Measurements from ENCODE around the gene CTF1. TPM values are rescaled to one million over a fixed set of nuclear protein-coding genes. Genes with fewer than 3 reads are reported as not detected.

Gene CTF1
- total RNA-seq, 1 donor from 2014 or later = 5.1 TPM

DNA sequence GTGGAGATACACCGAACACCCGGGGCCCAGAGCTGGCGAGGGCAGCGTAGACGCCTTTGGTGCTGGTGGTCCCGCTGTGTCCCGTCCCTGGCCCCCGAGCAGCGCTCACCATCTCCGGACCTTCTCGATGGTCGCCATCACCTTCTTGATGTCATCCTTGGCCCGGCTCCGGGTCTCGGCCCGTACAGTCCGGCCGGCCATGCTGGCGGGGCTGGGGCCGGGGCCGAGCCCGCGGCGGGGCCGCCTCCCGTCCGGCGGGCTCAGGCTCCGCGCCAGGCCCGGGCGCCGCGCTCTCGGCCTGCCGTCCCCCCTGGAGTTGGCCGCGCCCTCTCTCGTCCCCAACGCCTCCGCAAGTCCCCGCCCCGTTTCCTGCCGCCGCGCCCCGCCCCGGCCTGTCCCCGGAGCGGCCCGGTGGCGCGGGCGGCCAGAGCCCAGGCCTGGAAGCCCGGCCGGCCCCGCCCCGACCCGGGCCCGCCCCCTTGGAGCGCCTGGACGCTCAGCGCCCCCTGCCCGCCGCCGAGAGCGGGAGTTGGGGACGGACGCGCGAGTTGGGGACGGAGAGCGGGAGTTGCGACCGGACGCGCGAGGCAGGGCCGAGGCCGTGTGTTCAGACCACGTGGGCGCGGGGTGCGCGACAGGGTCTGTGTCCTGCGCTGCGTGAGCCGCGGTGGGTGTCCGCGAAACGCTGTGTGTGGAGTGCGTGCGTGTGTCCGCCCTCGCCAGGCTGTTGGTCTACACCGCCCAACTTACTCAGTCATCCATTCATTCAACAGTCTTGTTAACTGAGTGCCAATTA, 2.5 kb upstream of the CTF1 start, which contains the start of gene BCL7C:
Gene BCL7C (minus strand): TSS at position 334 of the 796 bp plus-strand sequence. CDS start 133 bp downstream, at position 201.
- TF ChIP-seq, protein P1, sequence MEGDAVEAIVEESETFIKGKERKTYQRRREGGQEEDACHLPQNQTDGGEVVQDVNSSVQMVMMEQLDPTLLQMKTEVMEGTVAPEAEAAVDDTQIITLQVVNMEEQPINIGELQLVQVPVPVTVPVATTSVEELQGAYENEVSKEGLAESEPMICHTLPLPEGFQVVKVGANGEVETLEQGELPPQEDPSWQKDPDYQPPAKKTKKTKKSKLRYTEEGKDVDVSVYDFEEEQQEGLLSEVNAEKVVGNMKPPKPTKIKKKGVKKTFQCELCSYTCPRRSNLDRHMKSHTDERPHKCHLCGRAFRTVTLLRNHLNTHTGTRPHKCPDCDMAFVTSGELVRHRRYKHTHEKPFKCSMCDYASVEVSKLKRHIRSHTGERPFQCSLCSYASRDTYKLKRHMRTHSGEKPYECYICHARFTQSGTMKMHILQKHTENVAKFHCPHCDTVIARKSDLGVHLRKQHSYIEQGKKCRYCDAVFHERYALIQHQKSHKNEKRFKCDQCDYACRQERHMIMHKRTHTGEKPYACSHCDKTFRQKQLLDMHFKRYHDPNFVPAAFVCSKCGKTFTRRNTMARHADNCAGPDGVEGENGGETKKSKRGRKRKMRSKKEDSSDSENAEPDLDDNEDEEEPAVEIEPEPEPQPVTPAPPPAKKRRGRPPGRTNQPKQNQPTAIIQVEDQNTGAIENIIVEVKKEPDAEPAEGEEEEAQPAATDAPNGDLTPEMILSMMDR (IDR thresholded peaks at IDR 0.05; ENCODE audit: unreplicated experiment) = peak; percentile 45
- Mint-ChIP-seq H3K4me3 (ENCODE audit: low read depth) (peak within 1 kb of the TSS; percentile 78), H3K27ac (peak within 1 kb of the TSS; percentile 88), H3K27me3 (no peaks in the 10 kb centered on the region), H3K9me3 (ENCODE audit: low read depth) (no peaks in the 10 kb centered on the region), H3K4me1 (ENCODE audit: low read depth) (peaks cover 29% of the 10 kb centered on the region), H3K36me3 (ENCODE audit: insufficient read depth) (peaks cover 9% of the 10 kb centered on the region)
- DNase-seq (ENCODE audit: low spot score, unreplicated experiment) = peak; percentile 94

DNA sequence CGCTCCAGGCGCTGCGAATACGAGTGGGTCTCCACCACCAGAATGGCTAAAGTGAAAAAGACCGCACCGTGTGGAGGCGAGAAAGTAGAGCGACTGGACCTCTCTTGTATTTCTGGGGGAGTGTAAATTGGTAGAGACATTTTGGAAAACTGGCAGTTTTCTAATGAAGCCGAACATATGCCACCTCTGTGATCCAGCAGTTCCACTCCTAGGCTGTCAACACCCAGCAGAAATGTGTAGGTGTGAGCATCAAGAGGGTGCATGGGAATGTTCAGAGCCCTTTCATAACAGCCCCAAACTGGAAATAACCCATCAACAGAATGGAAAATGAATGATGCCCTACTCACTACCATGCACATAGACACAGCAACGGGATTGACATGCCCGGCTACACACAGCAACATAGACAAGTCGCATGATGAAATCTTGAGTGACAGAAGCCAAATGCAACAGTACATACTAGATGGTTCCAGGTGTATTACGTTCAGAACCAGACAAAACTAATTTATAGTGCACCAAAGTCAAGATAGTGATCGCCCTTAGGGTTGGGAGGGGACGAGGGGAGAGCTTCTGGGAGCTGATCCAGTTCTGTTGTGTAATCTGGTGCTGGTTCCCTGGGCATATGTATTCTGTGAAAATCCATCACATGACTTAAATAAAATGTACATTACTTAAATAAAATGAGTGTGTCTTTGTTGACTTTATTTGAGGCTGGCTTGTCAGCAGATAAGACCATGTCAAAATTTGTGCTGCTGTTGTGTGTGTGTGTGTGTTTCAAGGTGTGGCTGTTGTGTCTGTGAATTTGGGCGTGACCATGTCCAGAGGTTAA, 1.7 kb upstream of the CTF1 start:
- H3K27ac Mint-ChIP-seq = peak overlapping the region; percentile 88
- TF ChIP-seq, protein P1 (IDR thresholded peaks at IDR 0.05; ENCODE audit: unreplicated experiment) = no peak
- H3K4me1 Mint-ChIP-seq (ENCODE audit: low read depth) = peaks cover 29% of the 10 kb centered on the region
- H3K36me3 Mint-ChIP-seq (ENCODE audit: insufficient read depth) = peaks cover 7% of the 10 kb centered on the region
- H3K4me3 Mint-ChIP-seq (ENCODE audit: low read depth) = peak overlapping the region; percentile 72
- no peaks in the 10 kb centered on the region for H3K27me3 Mint-ChIP-seq
- DNase-seq (ENCODE audit: low spot score, unreplicated experiment) = no peak
- no peaks in the 10 kb centered on the region for H3K9me3 Mint-ChIP-seq (ENCODE audit: low read depth)

DNA sequence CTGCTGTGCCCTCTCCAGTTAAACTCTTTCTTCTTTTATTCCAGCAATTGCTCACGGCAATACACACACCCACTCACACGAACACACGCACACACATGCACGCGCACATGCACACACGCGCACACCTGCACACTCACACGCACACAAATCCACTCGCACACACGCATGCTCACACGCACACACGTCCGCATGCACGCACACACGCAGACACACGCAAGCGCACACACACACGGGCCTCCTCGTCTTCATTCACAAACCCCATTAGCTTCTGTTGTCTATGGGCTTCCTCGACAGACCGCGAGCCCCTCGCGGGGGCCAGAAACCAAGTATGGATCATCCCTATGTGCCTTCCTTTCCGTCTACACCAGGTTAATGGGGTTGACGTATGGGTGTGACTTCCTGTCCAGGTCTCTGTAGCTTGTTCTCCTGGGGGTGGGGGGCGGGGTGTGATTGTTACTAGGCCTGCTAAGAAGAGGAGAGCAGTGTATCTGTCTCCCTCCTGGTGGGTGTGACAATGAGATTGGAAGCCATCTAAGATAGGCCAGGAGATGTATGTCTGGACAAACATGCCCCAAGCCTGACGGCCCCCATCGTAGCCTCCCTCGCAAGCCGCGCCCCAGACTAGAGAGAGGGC, 670 bp upstream of the CTF1 start:
- Mint-ChIP-seq H3K4me3 (ENCODE audit: low read depth) (peak overlapping the region; percentile 86), H3K9me3 (ENCODE audit: low read depth) (no peaks in the 10 kb centered on the region), H3K4me1 (ENCODE audit: low read depth) (peaks cover 29% of the 10 kb centered on the region), H3K36me3 (ENCODE audit: insufficient read depth) (peaks cover 3% of the 10 kb centered on the region), H3K27me3 (no peaks in the 10 kb centered on the region), H3K27ac (peak overlapping the region; percentile 99)
- TF ChIP-seq, protein P1 (IDR thresholded peaks at IDR 0.05; ENCODE audit: unreplicated experiment) = no peak
- DNase-seq (ENCODE audit: low spot score, unreplicated experiment) = no peak

DNA sequence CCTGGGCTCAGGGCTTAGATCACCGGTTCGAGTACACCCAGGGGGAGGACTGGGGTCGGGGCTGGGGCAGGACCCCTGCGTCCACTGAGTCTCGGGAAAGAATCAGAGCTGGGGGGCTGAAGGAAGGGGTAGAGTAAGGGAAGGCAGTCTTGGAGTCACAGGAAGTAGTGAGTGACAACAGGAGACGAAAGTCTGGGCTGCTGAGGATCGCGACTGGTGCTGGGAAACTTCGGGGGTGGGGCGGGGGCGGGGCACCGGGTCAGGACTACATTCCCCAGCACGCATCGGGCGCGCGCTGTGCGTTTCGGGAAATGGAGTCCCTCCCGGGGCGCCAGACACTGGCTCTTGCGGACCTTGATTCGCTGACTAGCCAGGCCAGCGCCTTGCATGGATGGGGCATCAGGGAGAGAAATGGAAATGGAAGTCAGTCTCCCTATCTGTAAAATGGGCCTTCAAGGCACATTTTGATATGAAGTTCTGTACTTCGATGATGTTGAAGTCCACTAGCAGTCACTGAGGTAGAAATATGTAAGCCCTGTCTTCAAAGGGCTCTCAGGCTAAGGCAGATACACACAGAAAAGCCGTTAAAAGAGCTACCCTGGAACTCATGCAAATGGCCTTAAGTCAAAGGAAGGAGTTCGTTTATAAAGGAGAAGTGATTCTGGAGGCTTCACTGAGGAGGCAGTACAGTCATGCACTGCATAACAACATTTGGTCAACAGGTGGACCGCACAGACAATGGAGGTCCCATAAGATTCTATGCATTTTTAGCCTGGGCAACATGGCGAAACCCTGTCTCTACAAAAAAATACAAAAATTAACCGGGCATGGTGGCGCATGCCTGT, 697 bp downstream of the CTF1 start:
- no peaks in the 10 kb centered on the region for H3K9me3 Mint-ChIP-seq (ENCODE audit: low read depth)
- peak overlapping the region; percentile 86 for H3K4me3 Mint-ChIP-seq (ENCODE audit: low read depth)
- peak; percentile 72 for DNase-seq (ENCODE audit: low spot score, unreplicated experiment)
- TF ChIP-seq, protein P1 (IDR thresholded peaks at IDR 0.05; ENCODE audit: unreplicated experiment) = no peak
- H3K36me3 Mint-ChIP-seq (ENCODE audit: insufficient read depth) = no peaks in the 10 kb centered on the region
- no peaks in the 10 kb centered on the region for H3K27me3 Mint-ChIP-seq
- H3K4me1 Mint-ChIP-seq (ENCODE audit: low read depth) = peaks cover 29% of the 10 kb centered on the region
- peak overlapping the region; percentile 99 for H3K27ac Mint-ChIP-seq

All from progenitor cell of endocrine pancreas (in vitro differentiated cells).